Trophoblast cell (in vitro differentiated cells and primary cell): ENCODE data around the gene EHD2.

ENCODE experiments used
- DNase-seq, 2 donors: peaks; one replicate each; pipeline ENCODE4 v3.0.0-alpha.2; 2016
- H2AFZ ChIP-seq: 2 replicates; pipeline ENCODE4 v1.6.1; 2013; ENCODE audit warnings: low read length, moderate library complexity, mild to moderate bottlenecking; ENCODE audit not compliant: insufficient read depth, poor library complexity
- H2AK5ac ChIP-seq: 2 replicates; pipeline ENCODE4 v1.6.1; 2013; ENCODE audit warnings: mild to moderate bottlenecking, low read length
- H2BK120ac ChIP-seq: 2 replicates; pipeline ENCODE4 v1.6.1; 2013; ENCODE audit warnings: low read length, mild to moderate bottlenecking, moderate library complexity; ENCODE audit not compliant: insufficient read depth, poor library complexity
- H2BK12ac ChIP-seq: 2 replicates; pipeline ENCODE4 v1.6.1; 2013; ENCODE audit warnings: mild to moderate bottlenecking, low read length, moderate library complexity
- H2BK5ac ChIP-seq: 2 replicates; pipeline ENCODE4 v1.6.1; 2013; ENCODE audit warnings: low read length, low read depth, moderate library complexity, mild to moderate bottlenecking; ENCODE audit not compliant: poor library complexity
- H3K14ac ChIP-seq: 2 replicates; pipeline ENCODE4 v1.6.1; 2013; ENCODE audit warnings: mild to moderate bottlenecking, low read length
- H3K18ac ChIP-seq: 2 replicates; pipeline ENCODE4 v1.6.1; 2013; ENCODE audit warnings: mild to moderate bottlenecking, low read length
- H3K23ac ChIP-seq: 2 replicates; pipeline ENCODE4 v1.6.1; 2013; ENCODE audit warnings: low read length
- H3K27ac ChIP-seq: 2 replicates; pipeline ENCODE4 v1.5.1; 2013; ENCODE audit warnings: low read depth, mild to moderate bottlenecking, inconsistent platforms, low read length, moderate library complexity
- H3K27me3 ChIP-seq: 2 replicates; pipeline ENCODE4 v1.6.1; 2013; ENCODE audit warnings: inconsistent platforms, mild to moderate bottlenecking, low read length, moderate library complexity; ENCODE audit not compliant: insufficient read depth
- H3K36me3 ChIP-seq, 2 experiments: 1 replicate in 1 of 2; 2 replicates in 1 of 2; pipeline ENCODE4 v1.6.1; 2013; ENCODE audit warnings: low read length in 2 of 2, mild to moderate bottlenecking in 2 of 2, moderate library complexity in 1 of 2; ENCODE audit not compliant: insufficient read depth in 2 of 2, control insufficient read depth in 1 of 2
- H3K4ac ChIP-seq: 2 replicates; pipeline ENCODE4 v1.6.1; 2013; ENCODE audit warnings: low read depth, mild to moderate bottlenecking, low read length, moderate library complexity
- H3K4me1 ChIP-seq, 2 experiments: 1 replicate in 1 of 2; 2 replicates in 1 of 2; pipeline ENCODE4 v1.6.1; 2013; ENCODE audit warnings: low read length in 2 of 2, mild to moderate bottlenecking in 2 of 2, moderate library complexity in 1 of 2; ENCODE audit not compliant: insufficient read depth in 2 of 2, control insufficient read depth in 1 of 2
- H3K4me2 ChIP-seq: 2 replicates; pipeline ENCODE4 v1.6.1; 2013; ENCODE audit warnings: inconsistent platforms, mild to moderate bottlenecking, low read length, moderate library complexity
- H3K4me3 ChIP-seq: 2 replicates; pipeline ENCODE4 v1.5.1; 2013; ENCODE audit warnings: mild to moderate bottlenecking, low read depth, low read length, inconsistent platforms
- H3K79me1 ChIP-seq: one replicate; pipeline ENCODE4 v1.6.1; 2013; ENCODE audit warnings: low read length
- H3K79me2 ChIP-seq: 2 replicates; pipeline ENCODE4 v1.6.1; 2013; ENCODE audit warnings: low read length, mild to moderate bottlenecking; ENCODE audit not compliant: control insufficient read depth, insufficient read depth, poor library complexity
- H3K9ac ChIP-seq: 2 replicates; pipeline ENCODE4 v1.6.1; 2013; ENCODE audit warnings: mild to moderate bottlenecking, low read length
- H3K9me3 ChIP-seq: 2 replicates; pipeline ENCODE4 v1.6.1; 2013; ENCODE audit warnings: low read depth, mild to moderate bottlenecking, control low read depth, inconsistent platforms, low read length; ENCODE audit not compliant: insufficient read depth
- H4K12ac ChIP-seq: 2 replicates; pipeline ENCODE4 v1.6.1; 2013; ENCODE audit warnings: low read depth, mild to moderate bottlenecking, low read length, moderate library complexity
- H4K8ac ChIP-seq: 2 replicates; pipeline ENCODE4 v1.6.1; 2013; ENCODE audit warnings: low read depth, mild to moderate bottlenecking, low read length, moderate library complexity
- H4K91ac ChIP-seq: one replicate; pipeline ENCODE4 v1.6.1; 2013; ENCODE audit warnings: low read depth, mild to moderate bottlenecking, low read length, moderate library complexity
- WGBS: extraction: QIAGEN DNeasy Blood & Tissue Kit; methylation state at CpG from one replicate; pipeline ENCODE4 v1.1.7; 2013; ENCODE audit warnings: missing lambda C conversion rate; ENCODE audit not compliant: insufficient read length, insufficient coverage; ENCODE audit errors: extremely low coverage; 5-methylcytosine and 5-hydroxymethylcytosine counted together

Gene EHD2

GRCh38 chr19:47675271-47675670 is 38.0 kb upstream of the EHD2 start:
- Histone ChIP-seq H3K4me1 (no peaks in the 10 kb centered on the region), H3K36me3 (peaks cover 61 to 64% of the 10 kb centered on the region in 2 experiments), H2BK120ac (no peak overlapping the region), H4K8ac (no peak overlapping the region), H3K4ac (no peak overlapping the region), H4K91ac (no peak overlapping the region), H2AK5ac (no peak overlapping the region), H3K4me2 (no peak overlapping the region), H3K9me3 (no peaks in the 10 kb centered on the region), H3K27me3 (no peaks in the 10 kb centered on the region), H2BK5ac (no peak overlapping the region), H3K14ac (no peak overlapping the region), H3K27ac (no peak overlapping the region), H3K23ac (no peak overlapping the region), H2BK12ac (no peak overlapping the region), H2AFZ (no peak overlapping the region), H4K12ac (no peak overlapping the region), H3K79me1 (no peaks in the 10 kb centered on the region), H3K9ac (no peak overlapping the region), H3K18ac (no peak overlapping the region), H3K79me2 (no peaks in the 10 kb centered on the region), H3K4me3 (no peak overlapping the region)
- WGBS = no CpG with 5 or more reads among the region's 12 CpGs
- DNase-seq = no peak

DNA sequence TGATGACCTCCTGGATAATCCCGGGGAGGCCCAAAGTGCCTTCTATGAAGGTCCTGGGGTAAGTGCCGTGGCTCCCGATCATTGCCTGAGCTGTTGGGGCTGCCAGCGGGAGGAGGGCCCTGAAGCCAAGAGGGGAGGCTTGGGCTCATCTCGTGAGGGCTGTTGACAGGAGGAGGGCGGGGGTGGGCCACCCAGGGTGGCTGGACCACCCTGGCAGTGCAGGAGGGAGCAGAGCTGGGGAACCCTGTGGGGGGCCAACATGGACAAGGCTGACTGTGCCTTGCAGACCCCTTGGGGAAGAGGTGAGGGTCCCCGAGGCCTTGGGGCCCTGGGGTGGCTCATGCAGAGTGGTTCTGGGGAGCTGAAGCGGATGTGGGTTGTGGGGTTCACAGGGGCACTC is 37.4 kb upstream of the EHD2 start:
- no peak overlapping the region for H3K4me2 ChIP-seq
- H3K27me3 ChIP-seq = no peaks in the 10 kb centered on the region
- no peak overlapping the region for H4K12ac ChIP-seq
- H3K18ac ChIP-seq = no peak overlapping the region
- WGBS = no CpG with 5 or more reads among the region's 8 CpGs
- no peak overlapping the region for H2BK5ac ChIP-seq
- no peak overlapping the region for H3K9ac ChIP-seq
- H4K91ac ChIP-seq = no peak overlapping the region
- H3K79me2 ChIP-seq = no peaks in the 10 kb centered on the region
- no peak for DNase-seq
- no peaks in the 10 kb centered on the region for H3K4me1 ChIP-seq
- no peak overlapping the region for H3K14ac ChIP-seq
- no peak overlapping the region for H3K23ac ChIP-seq
- H2AFZ ChIP-seq = no peak overlapping the region
- no peaks in the 10 kb centered on the region for H3K9me3 ChIP-seq
- no peak overlapping the region for H3K4me3 ChIP-seq
- H4K8ac ChIP-seq = no peak overlapping the region
- H2AK5ac ChIP-seq = no peak overlapping the region
- H2BK12ac ChIP-seq = no peak overlapping the region
- peaks cover 61 to 65% of the 10 kb centered on the region in 2 experiments for H3K36me3 ChIP-seq
- no peak overlapping the region for H2BK120ac ChIP-seq
- no peak overlapping the region for H3K4ac ChIP-seq
- H3K27ac ChIP-seq = no peak overlapping the region
- H3K79me1 ChIP-seq = no peaks in the 10 kb centered on the region

GRCh38 chr19:47676811-47677210 is 36.4 kb upstream of the EHD2 start:
- H3K9ac ChIP-seq = no peak overlapping the region
- no peak overlapping the region for H2AK5ac ChIP-seq
- no peak overlapping the region for H2BK120ac ChIP-seq
- no peaks in the 10 kb centered on the region for H3K9me3 ChIP-seq
- no peak overlapping the region for H3K27ac ChIP-seq
- no peak overlapping the region for H3K23ac ChIP-seq
- no peaks in the 10 kb centered on the region for H3K79me1 ChIP-seq
- H3K4me2 ChIP-seq = no peak overlapping the region
- H4K91ac ChIP-seq = no peak overlapping the region
- H4K8ac ChIP-seq = no peak overlapping the region
- no CpG with 5 or more reads among the region's 8 CpGs for WGBS
- no peaks in the 10 kb centered on the region for H3K4me1 ChIP-seq
- no peak overlapping the region for H2AFZ ChIP-seq
- H3K36me3 ChIP-seq = peaks cover 68 to 69% of the 10 kb centered on the region in 2 experiments
- no peak overlapping the region for H3K14ac ChIP-seq
- no peak overlapping the region for H2BK5ac ChIP-seq
- no peak overlapping the region for H2BK12ac ChIP-seq
- no peaks in the 10 kb centered on the region for H3K27me3 ChIP-seq
- no peak overlapping the region for H3K4ac ChIP-seq
- no peaks in the 10 kb centered on the region for H3K79me2 ChIP-seq
- no peak overlapping the region for H4K12ac ChIP-seq
- no peak overlapping the region for H3K4me3 ChIP-seq
- H3K18ac ChIP-seq = no peak overlapping the region
- no peak for DNase-seq

DNA sequence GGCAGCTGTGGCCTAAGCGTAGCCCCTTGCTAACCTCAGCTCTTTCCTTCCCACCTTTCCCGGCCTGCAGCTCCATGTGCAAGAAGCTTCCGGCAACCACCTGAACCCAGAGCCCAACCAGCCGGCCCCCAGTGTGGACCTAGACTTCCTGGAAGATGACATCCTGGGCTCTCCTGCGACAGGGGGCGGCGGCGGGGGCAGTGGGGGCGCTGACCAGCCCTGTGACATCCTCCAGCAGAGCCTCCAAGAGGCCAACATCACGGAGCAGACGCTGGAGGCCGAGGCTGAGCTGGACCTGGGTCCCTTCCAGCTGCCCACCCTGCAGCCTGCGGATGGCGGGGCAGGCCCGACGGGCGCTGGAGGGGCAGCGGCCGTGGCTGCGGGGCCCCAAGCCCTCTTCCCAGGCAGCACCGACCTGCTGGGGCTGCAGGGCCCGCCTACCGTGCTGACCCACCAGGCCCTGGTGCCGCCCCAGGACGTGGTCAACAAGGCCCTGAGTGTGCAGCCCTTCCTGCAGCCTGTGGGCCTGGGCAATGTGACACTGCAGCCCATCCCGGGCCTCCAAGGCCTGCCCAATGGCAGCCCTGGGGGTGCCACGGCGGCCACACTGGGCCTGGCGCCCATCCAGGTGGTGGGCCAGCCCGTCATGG is 33.8 kb upstream of the EHD2 start:
- H3K27ac ChIP-seq = no peak overlapping the region
- H3K4me2 ChIP-seq = no peak overlapping the region
- H3K9ac ChIP-seq = no peak overlapping the region
- no peak overlapping the region for H2BK120ac ChIP-seq
- no peak overlapping the region for H4K91ac ChIP-seq
- no peaks in the 10 kb centered on the region for H3K79me1 ChIP-seq
- no peaks in the 10 kb centered on the region for H3K9me3 ChIP-seq
- H3K23ac ChIP-seq = no peak overlapping the region
- H3K4ac ChIP-seq = no peak overlapping the region
- H2AFZ ChIP-seq = no peak overlapping the region
- H3K79me2 ChIP-seq = no peaks in the 10 kb centered on the region
- H2BK5ac ChIP-seq = no peak overlapping the region
- no peak overlapping the region for H3K4me3 ChIP-seq
- peaks cover 62 to 65% of the 10 kb centered on the region in 2 experiments for H3K36me3 ChIP-seq
- no peaks in the 10 kb centered on the region for H3K27me3 ChIP-seq
- H4K8ac ChIP-seq = no peak overlapping the region
- H2BK12ac ChIP-seq = no peak overlapping the region
- H3K14ac ChIP-seq = no peak overlapping the region
- H3K18ac ChIP-seq = no peak overlapping the region
- no CpG with 5 or more reads among the region's 30 CpGs for WGBS
- H4K12ac ChIP-seq = no peak overlapping the region
- no peak for DNase-seq
- no peak overlapping the region for H2AK5ac ChIP-seq
- H3K4me1 ChIP-seq = no peaks in the 10 kb centered on the region
